Mammary microvascular endothelial cell (primary cell): Measurements from ENCODE around the gene CLDN34. TPM values are rescaled to one million over a fixed set of nuclear protein-coding genes. Genes with fewer than 3 reads are reported as not detected.

Experiments used
- total RNA-seq: library from RNA; depleted of rRNA; stranded (reverse); fragments of >200 nt; gene quantifications from 2 replicates; pipeline ENCODE4 v1.2.3, GENCODE V29; 2015

CLDN34 gene, protein sequence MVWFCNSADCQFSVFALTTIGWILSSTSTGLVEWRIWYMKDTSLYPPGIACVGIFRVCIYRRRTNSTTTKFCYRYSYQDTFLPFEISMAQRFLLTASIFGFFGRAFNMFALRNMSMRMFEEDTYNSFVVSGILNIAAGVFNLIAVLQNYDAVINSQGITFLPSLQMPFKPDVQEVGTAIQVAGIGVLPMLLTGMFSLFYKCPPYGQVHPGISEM
- total RNA-seq: 1.3 TPM in 1 of 2 replicates, not detected in the other

DNA sequence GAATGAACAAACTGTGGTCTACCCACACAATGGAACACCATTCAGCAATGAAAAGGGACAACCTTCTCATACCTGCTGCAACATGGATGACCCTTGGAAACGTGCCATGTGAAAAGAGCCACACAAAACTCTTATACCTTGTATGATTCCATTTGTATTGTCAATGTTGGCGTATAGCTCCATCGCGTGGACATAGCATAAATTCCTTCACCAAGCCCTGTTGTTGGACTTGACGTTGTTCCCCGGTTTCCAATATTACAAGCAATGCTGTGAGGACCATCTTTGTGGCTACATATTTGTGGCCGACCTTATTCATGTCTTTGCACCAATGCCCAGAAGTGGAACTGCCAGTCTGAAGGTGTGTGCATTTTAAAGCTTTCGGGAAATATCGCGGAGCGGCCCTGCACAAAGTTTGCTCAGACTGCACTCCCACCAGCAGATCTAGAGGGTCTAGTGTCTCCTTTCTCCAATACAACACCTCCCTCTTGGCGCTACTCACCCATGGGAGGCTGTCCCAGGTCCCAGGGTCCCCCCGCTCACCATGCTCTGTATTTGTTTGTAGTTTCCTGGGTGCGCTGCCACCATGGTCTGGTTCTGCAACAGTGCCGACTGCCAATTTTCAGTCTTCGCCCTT lies at the start of gene CLDN34:
Gene CLDN34, plus strand, starts transcription at position 584 of the 634 bp plus-strand sequence. Its CDS starts 0 bp downstream, at position 584.

Other genes with a start within 250 kb of the CLDN34 start
- 1.1 and 1.9 TPM in 2 replicates for gene GPR143, start 201.5 kb upstream of the CLDN34 start, total RNA-seq
- gene SHROOM2, start 180.9 kb upstream of the CLDN34 start, total RNA-seq: 4.4 and 5.1 TPM in 2 replicates
- gene CLCN4, start 189.6 kb downstream of the CLDN34 start, total RNA-seq: 5.1 and 5.4 TPM in 2 replicates